Muscle layer of duodenum (tissue), 2 donors: ENCODE measurements around the gene TLK2.
"Not testable (repeated sequence)": the region's sequence is repeated elsewhere in the genome, so short reads cannot be mapped to it uniquely, and the experiment has no call there.

ENCODE experiments used
- H3K27ac ChIP-seq: one replicate; pipeline ENCODE4 v1.7.0; 2013; ENCODE audit warnings: mild to moderate bottlenecking, low read length
- H3K27me3 ChIP-seq: one replicate; pipeline ENCODE4 v1.7.0; 2013; ENCODE audit warnings: low read depth, mild to moderate bottlenecking, control low read depth, low read length
- H3K36me3 ChIP-seq, 2 donors: one replicate each; pipeline ENCODE4 v1.7.0; 2013; ENCODE audit warnings: low read length in 2 of 2, control low read depth in 1 of 2, mild to moderate bottlenecking in 1 of 2; ENCODE audit not compliant: insufficient read depth in 2 of 2, control insufficient read depth in 1 of 2
- H3K4me1 ChIP-seq, 2 donors: one replicate each; pipeline ENCODE4 v1.7.0; 2013; ENCODE audit warnings: low read length in 2 of 2, mild to moderate bottlenecking in 2 of 2, control low read depth in 1 of 2, moderate library complexity in 1 of 2; ENCODE audit not compliant: insufficient read depth in 2 of 2, control insufficient read depth in 1 of 2
- H3K4me3 ChIP-seq, 2 donors: one replicate each; pipeline ENCODE4 v1.7.0; 2013; ENCODE audit warnings: low read length in 2 of 2, low read depth in 1 of 2, mild to moderate bottlenecking in 1 of 2
- H3K9me3 ChIP-seq, 2 donors: one replicate each; pipeline ENCODE4 v1.7.0; 2013; ENCODE audit warnings: low read length in 2 of 2, control low read depth in 1 of 2, mild to moderate bottlenecking in 1 of 2; ENCODE audit not compliant: control insufficient read depth in 1 of 2
- donor health status: healthy.

Gene TLK2

GRCh38 chr17:62611292-62611691 lies 132.7 kb downstream of the TLK2 start:
- H3K9me3 ChIP-seq, result no peaks in the 10 kb centered on the region
- no peak overlapping the region for H3K4me3 ChIP-seq
- no peaks in the 10 kb centered on the region for H3K27me3 ChIP-seq
- H3K27ac ChIP-seq, result no peak overlapping the region
- peaks cover 44 to 58% of the 10 kb centered on the region in 2 donors for H3K36me3 ChIP-seq
- H3K4me1 ChIP-seq, result peaks cover 0 to 4% of the 10 kb centered on the region in 2 donors

DNA sequence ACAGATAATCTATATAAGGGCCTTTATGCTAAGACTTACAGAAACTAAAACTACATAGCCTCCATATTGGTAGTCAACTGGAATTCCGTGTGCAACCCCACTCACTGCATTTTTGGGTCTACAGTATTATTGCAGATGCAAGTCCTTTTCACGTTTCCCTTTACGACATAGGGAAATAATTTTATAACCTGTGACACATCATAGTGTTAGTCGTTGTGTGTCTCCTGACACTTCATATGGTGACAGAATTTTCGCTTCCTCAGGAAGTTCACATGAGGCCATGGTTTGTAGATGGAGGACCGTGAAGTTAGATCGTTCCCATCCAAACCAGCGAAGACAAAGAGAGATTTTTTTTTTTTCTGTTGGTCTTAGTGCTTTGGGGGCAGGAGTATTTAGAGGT lies 133.1 kb downstream of the TLK2 start:
- H3K27me3 ChIP-seq, result no peaks in the 10 kb centered on the region
- peaks cover 40 to 55% of the 10 kb centered on the region in 2 donors for H3K36me3 ChIP-seq
- peaks cover 0 to 4% of the 10 kb centered on the region in 2 donors for H3K4me1 ChIP-seq
- H3K9me3 ChIP-seq, result no peaks in the 10 kb centered on the region
- H3K27ac ChIP-seq, result no peak overlapping the region
- H3K4me3 ChIP-seq, result no peak overlapping the region

DNA sequence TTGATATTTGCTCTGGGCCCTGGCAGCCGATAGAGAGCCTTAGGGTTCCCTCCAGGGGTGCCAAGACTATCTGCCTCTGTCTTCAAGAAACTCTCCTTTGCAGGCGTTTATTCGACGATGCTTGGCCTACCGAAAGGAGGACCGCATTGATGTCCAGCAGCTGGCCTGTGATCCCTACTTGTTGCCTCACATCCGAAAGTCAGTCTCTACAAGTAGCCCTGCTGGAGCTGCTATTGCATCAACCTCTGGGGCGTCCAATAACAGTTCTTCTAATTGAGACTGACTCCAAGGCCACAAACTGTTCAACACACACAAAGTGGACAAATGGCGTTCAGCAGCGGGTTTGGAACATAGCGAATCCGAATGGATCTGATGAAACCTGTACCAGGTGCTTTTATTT lies 133.7 kb downstream of the TLK2 start:
- H3K9me3 ChIP-seq, H3K27ac ChIP-seq, H3K4me3 ChIP-seq, H3K4me1 ChIP-seq, H3K27me3 ChIP-seq: not testable (repeated sequence)
- H3K36me3 ChIP-seq, result peaks cover 38 to 51% of the 10 kb centered on the region in 2 donors

DNA sequence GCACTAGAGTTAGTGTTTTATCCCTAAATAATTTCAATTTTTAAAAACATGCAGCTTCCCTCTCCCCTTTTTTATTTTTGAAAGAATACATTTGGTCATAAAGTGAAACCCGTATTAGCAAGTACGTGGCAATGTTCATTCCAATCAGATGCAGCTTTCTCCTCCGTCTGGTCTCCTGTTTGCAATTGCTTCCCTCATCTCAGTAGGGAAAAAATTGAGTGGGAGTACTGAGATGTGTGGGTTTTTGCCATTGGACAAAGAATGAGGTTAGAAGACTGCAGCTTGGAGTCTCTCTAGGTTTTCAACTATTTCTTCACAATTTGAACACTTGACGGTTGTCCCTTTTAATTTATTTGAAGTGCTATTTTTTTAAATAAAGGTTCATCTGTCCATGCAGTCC lies 134.5 kb downstream of the TLK2 start:
- peaks cover 31 to 43% of the 10 kb centered on the region in 2 donors for H3K36me3 ChIP-seq
- not testable (repeated sequence) for H3K4me1 ChIP-seq, H3K27ac ChIP-seq, H3K4me3 ChIP-seq, H3K9me3 ChIP-seq, H3K27me3 ChIP-seq

- no peak overlapping the region for H3K4me3 ChIP-seq
- H3K36me3 ChIP-seq, result peaks cover 23 to 32% of the 10 kb centered on the region in 2 donors
- H3K9me3 ChIP-seq, result no peaks in the 10 kb centered on the region
- H3K27ac ChIP-seq, result no peak overlapping the region
- peaks cover 0 to 4% of the 10 kb centered on the region in 2 donors for H3K4me1 ChIP-seq
- H3K27me3 ChIP-seq, result no peaks in the 10 kb centered on the region
These were observed 135.5 kb downstream of the TLK2 start for GRCh38 chr17:62614142-62614541.

DNA sequence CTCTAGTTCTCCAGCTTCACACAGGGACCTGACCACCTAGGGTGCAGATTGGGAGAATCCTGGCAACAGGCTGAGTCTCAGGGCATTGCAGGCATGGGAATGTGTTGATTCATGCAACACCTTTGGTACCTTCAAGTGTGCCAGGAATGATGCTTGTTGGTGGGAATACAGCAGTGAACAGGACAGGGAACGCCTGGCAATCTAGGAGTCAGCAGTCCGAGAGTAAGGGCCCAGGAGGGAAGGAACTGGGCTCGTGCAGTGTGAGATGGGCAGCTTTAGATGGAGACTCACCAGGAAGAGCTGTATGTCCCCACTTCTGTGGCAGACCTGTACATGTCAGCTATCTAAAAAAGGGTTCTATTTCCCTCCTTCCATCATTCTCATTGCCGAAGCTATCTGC lies 136.9 kb downstream of the TLK2 start:
- Histone ChIP-seq H3K36me3 (peaks cover 10 to 20% of the 10 kb centered on the region in 2 donors), H3K4me1 (peaks cover 0 to 4% of the 10 kb centered on the region in 2 donors)

GRCh38 chr17:62616993-62617893 lies 138.6 kb downstream of the TLK2 start:
- Histone ChIP-seq H3K27me3 (no peaks in the 10 kb centered on the region), H3K36me3 (peaks cover 8 to 10% of the 10 kb centered on the region in 2 donors), H3K4me3 (no peak overlapping the region), H3K27ac (no peak overlapping the region), H3K4me1 (peaks cover 0 to 4% of the 10 kb centered on the region in 2 donors), H3K9me3 (no peaks in the 10 kb centered on the region)

More for the DNA sequence above, 136.9 kb downstream of the TLK2 start:
- no peak overlapping the region for H3K4me3 ChIP-seq
- H3K27ac ChIP-seq, result no peak overlapping the region
- no peaks in the 10 kb centered on the region for H3K9me3 ChIP-seq
- no peaks in the 10 kb centered on the region for H3K27me3 ChIP-seq

- Histone ChIP-seq H3K4me1 (peaks cover 0 to 4% of the 10 kb centered on the region in 2 donors), H3K4me3 (no peak overlapping the region), H3K27me3 (no peaks in the 10 kb centered on the region), H3K9me3 (no peaks in the 10 kb centered on the region), H3K36me3 (peaks cover 7 to 10% of the 10 kb centered on the region in 2 donors), H3K27ac (no peak overlapping the region)
These were observed 139.4 kb downstream of the TLK2 start for GRCh38 chr17:62617894-62618472.

- H3K27me3 ChIP-seq, result no peaks in the 10 kb centered on the region
- H3K4me3 ChIP-seq, result no peak overlapping the region
- peaks cover 0 to 4% of the 10 kb centered on the region in 2 donors for H3K4me1 ChIP-seq
- H3K36me3 ChIP-seq, result peaks cover 7 to 10% of the 10 kb centered on the region in 2 donors
- no peaks in the 10 kb centered on the region for H3K9me3 ChIP-seq
- H3K27ac ChIP-seq, result no peak overlapping the region
These were observed 140.2 kb downstream of the TLK2 start for GRCh38 chr17:62618647-62619416.

DNA sequence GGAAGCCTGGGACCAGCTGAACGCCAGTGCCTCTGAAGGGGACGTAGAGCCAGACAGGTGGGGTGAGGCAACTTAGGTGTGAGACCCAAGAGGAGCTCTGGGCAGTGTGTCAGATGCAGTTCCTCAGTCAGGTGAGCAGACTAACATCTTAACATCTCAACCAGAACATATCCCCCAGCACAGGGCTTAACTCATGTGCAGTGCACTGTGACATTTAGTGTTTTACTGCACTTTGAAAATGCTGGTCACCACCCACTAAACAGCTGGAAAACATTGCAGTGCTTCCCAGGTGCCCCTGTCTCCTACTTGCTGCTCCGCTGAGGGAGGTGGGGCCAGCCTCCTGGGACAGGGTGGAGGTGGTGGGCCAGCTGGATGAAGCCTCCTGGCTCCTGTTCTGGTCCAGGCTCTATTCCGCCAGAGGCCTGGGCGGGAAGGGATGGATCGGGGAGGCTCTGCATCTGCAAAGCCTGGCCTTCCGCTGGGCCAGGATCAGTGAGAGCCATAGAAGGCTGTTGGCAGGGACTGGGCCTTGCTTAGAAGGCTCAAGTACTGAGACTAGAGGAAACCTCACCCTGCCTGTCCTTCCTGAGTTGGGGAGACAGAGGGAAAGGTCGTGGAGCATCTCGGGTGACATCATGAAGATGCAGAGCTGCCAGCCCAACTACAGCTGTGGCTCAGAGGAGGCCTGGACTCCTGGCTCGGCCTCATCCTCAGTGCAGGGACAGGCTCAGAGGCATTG lies 141.0 kb downstream of the TLK2 start:
- no peak overlapping the region for H3K27ac ChIP-seq
- no peak overlapping the region for H3K4me3 ChIP-seq
- peaks cover 7 to 10% of the 10 kb centered on the region in 2 donors for H3K36me3 ChIP-seq
- H3K9me3 ChIP-seq, result no peaks in the 10 kb centered on the region
- H3K27me3 ChIP-seq, result no peaks in the 10 kb centered on the region
- no peaks in the 10 kb centered on the region for H3K4me1 ChIP-seq
